GM23248 (cell line): ENCODE results near the gene RBM15.

Experiments used
- EZH2 ChIP-seq: fragments of 200-600 bp; sonication (generic); IDR thresholded peaks from 2 replicates; pipeline ENCODE4 v1.6.1; 2018; ENCODE audit warnings: antibody characterized with exemption, mild to moderate bottlenecking; ENCODE audit not compliant: insufficient read depth, poor library complexity, severe bottlenecking
- EZH2phosphoT487 ChIP-seq: fragments of 200-600 bp; sonication (generic); IDR thresholded peaks from 2 replicates; pipeline ENCODE4 v1.6.1; 2018; ENCODE audit warnings: antibody characterized with exemption, moderate library complexity, mild to moderate bottlenecking, low read depth; ENCODE audit not compliant: insufficient read depth

GRCh38 chr1:110393286-110393685 is 54.1 kb downstream of the RBM15 start:
- TF ChIP-seq EZH2phosphoT487 (no peak), EZH2 (no peak)
